SK-N-SH (cell line): ENCODE results near the gene RHBDL1. TPM values are rescaled to one million over a fixed set of nuclear protein-coding genes. Genes with fewer than 3 reads are reported as not detected.
"Not testable (repeated sequence)": the region's sequence is repeated elsewhere in the genome, so short reads cannot be mapped to it uniquely, and the experiment has no call there.

Experiments
- CTCF ChIA-PET: fragments of 300-600, 350-600 bp; formaldehyde crosslinking; extraction: SDS; loops from one replicate; lab custom pipeline; 2021; lab: Yijun Ruan, JAX
- POLR2A ChIA-PET: fragments of 350-600 bp; sonication (Branson Sonifier 250); formaldehyde crosslinking; extraction: SDS; loops from one replicate; lab custom pipeline; 2020; ENCODE audit warnings: antibody characterized with exemption, inconsistent platforms; lab: Yijun Ruan, JAX
- DNase-seq: peaks from one replicate; pipeline ENCODE4 v3.0.0; 2012
- H2AFZ ChIP-seq: fragments of 200-600 bp; sonication (generic); 2 replicates; pipeline ENCODE4 v1.8.1; 2016; ENCODE audit warnings: antibody characterized with exemption, mild to moderate bottlenecking, low read depth
- H3F3A ChIP-seq: fragments of 200-600 bp; sonication (generic); replicated peaks from 2 replicates; pipeline ENCODE3; 2016; ENCODE audit warnings: antibody characterized with exemption, mild to moderate bottlenecking; ENCODE audit not compliant: insufficient read depth
- H3K27ac ChIP-seq, 2 experiments: fragments of 200-500 bp in 1 of 2; fragments of 200-600 bp in 1 of 2; sonication (Bioruptor generic) in 1 of 2; sonication (generic), shearing (Covaris generic) in 1 of 2; 2 replicates each; pipeline versions ENCODE4 v1.5.1 to v1.6.1; 2014 to 2016; ENCODE audit warnings: low read depth in 2 of 2, inconsistent platforms in 1 of 2, low read length in 1 of 2, mild to moderate bottlenecking in 1 of 2, mixed read lengths in 1 of 2
- H3K27me3 ChIP-seq: fragments of 200-600 bp; sonication (generic), shearing (Covaris generic); 2 replicates; pipeline ENCODE4 v1.6.1; 2016; ENCODE audit warnings: mixed run types; ENCODE audit not compliant: insufficient read depth
- H3K36me3 ChIP-seq, 2 experiments: fragments of 200-500 bp in 1 of 2; fragments of 200-600 bp in 1 of 2; sonication (Bioruptor generic) in 1 of 2; sonication (generic) in 1 of 2; replicated peaks in 1 of 2; 2 replicates each; pipeline versions ENCODE3 to v1.5.1; 2014 to 2016; ENCODE audit warnings: low read length in 1 of 2, mild to moderate bottlenecking in 1 of 2; ENCODE audit not compliant: insufficient read depth in 2 of 2, control insufficient read depth in 1 of 2
- H3K4me1 ChIP-seq, 2 experiments: fragments of 200-500 bp in 1 of 2; fragments of 200-600 bp in 1 of 2; sonication (Bioruptor generic) in 1 of 2; sonication (generic), shearing (Covaris generic) in 1 of 2; 2 replicates each; pipeline versions ENCODE4 v1.5.1 to v1.6.1; 2014 to 2016; ENCODE audit warnings: low read depth in 1 of 2, low read length in 1 of 2, mixed run types in 1 of 2; ENCODE audit not compliant: insufficient read depth in 2 of 2, control insufficient read depth in 1 of 2
- H3K4me2 ChIP-seq: fragments of 200-600 bp; sonication (generic), shearing (Covaris generic); 2 replicates; pipeline ENCODE4 v1.6.1; 2017; ENCODE audit warnings: mixed run types
- H3K4me3 ChIP-seq, 2 experiments: fragments of 200-500 bp in 1 of 2; fragments of 200-600 bp in 1 of 2; sonication (Bioruptor generic) in 1 of 2; sonication (generic), shearing (Covaris generic) in 1 of 2; 2 replicates each; pipeline versions ENCODE4 v1.5.1 to v1.8.1; 2014 to 2016; ENCODE audit warnings: low read depth in 2 of 2, inconsistent platforms in 1 of 2, low read length in 1 of 2, mild to moderate bottlenecking in 1 of 2, mixed read lengths in 1 of 2, moderate library complexity in 1 of 2
- H3K79me2 ChIP-seq: fragments of 200-600 bp; sonication (generic); 2 replicates; pipeline ENCODE4 v1.8.1; 2017; ENCODE audit warnings: mild to moderate bottlenecking; ENCODE audit not compliant: insufficient read depth
- H3K9ac ChIP-seq: fragments of 200-600 bp; sonication (generic); 2 replicates; pipeline ENCODE4 v1.6.1; 2017; ENCODE audit warnings: mixed run types
- H3K9me2 ChIP-seq: fragments of 200-600 bp; sonication (generic); 2 replicates; pipeline ENCODE4 v1.6.1; 2017; ENCODE audit warnings: mixed run types
- H3K9me3 ChIP-seq: fragments of 200-600 bp; sonication (generic); 2 replicates; pipeline ENCODE4 v1.6.1; 2017; ENCODE audit warnings: mixed run types, mild to moderate bottlenecking, moderate library complexity
- H4K20me1 ChIP-seq: fragments of 200-600 bp; sonication (generic); 2 replicates; pipeline ENCODE4 v1.6.1; 2017; ENCODE audit warnings: mild to moderate bottlenecking, mixed run types; ENCODE audit not compliant: insufficient read depth
- EP300 ChIP-seq, 2 experiments: IDR thresholded peaks; 2 replicates each; pipeline versions ENCODE4 v1.4.0 to v1.6.1; 2012; ENCODE audit warnings: borderline replicate concordance in 1 of 2, low read depth in 1 of 2, low read length in 1 of 2
- EZH2phosphoT487 ChIP-seq: fragments of 200-600 bp; sonication (generic); IDR thresholded peaks from 2 replicates; pipeline ENCODE4 v1.6.1; 2017; ENCODE audit warnings: low read depth, mixed run types, mild to moderate bottlenecking, antibody characterized with exemption, moderate library complexity, borderline replicate concordance
- FOSL2 ChIP-seq: IDR thresholded peaks from 2 replicates; pipeline ENCODE4 v1.4.0; 2012; ENCODE audit warnings: low read depth, mild to moderate bottlenecking, moderate library complexity, borderline replicate concordance
- FOXJ3 ChIP-seq: sonication (generic); formaldehyde crosslinking; IDR thresholded peaks from 2 replicates; pipeline ENCODE4 v1.5.1; 2020; ENCODE audit warnings: mild to moderate bottlenecking, missing genetic modification reagents
- GABPA ChIP-seq: IDR thresholded peaks from 2 replicates; pipeline ENCODE4 v1.4.0; 2012; ENCODE audit warnings: low read depth, mild to moderate bottlenecking
- GATA2 ChIP-seq: sonication (generic); formaldehyde crosslinking; IDR thresholded peaks from 2 replicates; pipeline ENCODE4 v1.5.0; 2020; ENCODE audit warnings: mild to moderate bottlenecking, missing genetic modification reagents
- MXI1 ChIP-seq: IDR thresholded peaks from 2 replicates; pipeline ENCODE4 v1.6.1; 2012; ENCODE audit warnings: mild to moderate bottlenecking, low read depth, low read length, improper control_type of control experiment
- PBX3 ChIP-seq: IDR thresholded peaks from 2 replicates; pipeline ENCODE4; 2012
- RAD21 ChIP-seq: IDR thresholded peaks from 2 replicates; pipeline ENCODE4 v1.6.1; 2012; ENCODE audit warnings: mild to moderate bottlenecking, low read length
- RCOR1 ChIP-seq: fragments of 150-350 bp; IDR thresholded peaks from 2 replicates; pipeline ENCODE4 v1.6.1; 2017; ENCODE audit warnings: antibody characterized with exemption, low read length
- RFX5 ChIP-seq: IDR thresholded peaks from 2 replicates; pipeline ENCODE4 v1.6.1; 2012; ENCODE audit warnings: mild to moderate bottlenecking, improper control_type of control experiment, low read length
- RXRA ChIP-seq: IDR thresholded peaks from 2 replicates; pipeline ENCODE4 v1.4.0; 2012; ENCODE audit warnings: low read depth, mild to moderate bottlenecking, borderline replicate concordance
- SIN3A ChIP-seq: IDR thresholded peaks from 2 replicates; pipeline ENCODE4 v1.6.1; 2012; ENCODE audit warnings: low read depth, mild to moderate bottlenecking, low read length, moderate library complexity, borderline replicate concordance
- SMC3 ChIP-seq: IDR thresholded peaks from 2 replicates; pipeline ENCODE4 v1.6.1; 2012; ENCODE audit warnings: low read depth, low read length, improper control_type of control experiment
- TEAD4 ChIP-seq: IDR thresholded peaks from 2 replicates; pipeline ENCODE4 v1.4.0; 2012; ENCODE audit warnings: mild to moderate bottlenecking, borderline replicate concordance; ENCODE audit not compliant: insufficient read depth
- ZBTB33 ChIP-seq: IDR thresholded peaks from 2 replicates; pipeline ENCODE4 v1.4.0; 2012; ENCODE audit warnings: low read depth, borderline replicate concordance
- WGBS: methylation state at CpG from one replicate; pipeline ENCODE4 v1.1.6; 2017; ENCODE audit warnings: low lambda C conversion rate; 5-methylcytosine and 5-hydroxymethylcytosine counted together
- polyA plus RNA-seq, 3 experiments: library from polyadenylated mRNA; depleted of rRNA; stranded (reverse); fragments of >200 nt; gene quantifications; 2 replicates each; pipeline ENCODE4 v1.2.3, GENCODE V29; 2012
- TF ChIP-seq, protein P1 (sequence below): IDR thresholded peaks from 2 replicates; pipeline ENCODE4 v1.6.1; 2012; ENCODE audit warnings: mild to moderate bottlenecking, low read depth, low read length, moderate library complexity
- TF ChIP-seq, protein P2 (sequence below): fragments of 200-600 bp; sonication (generic); IDR thresholded peaks from 2 replicates; pipeline ENCODE4 v1.6.1; 2017; ENCODE audit warnings: antibody characterized with exemption, mild to moderate bottlenecking, moderate library complexity

RHBDL1 gene
- polyA plus RNA-seq, 1 of the 3 experiments (the other 2 are of a cell fraction): 4.1 TPM

DNA sequence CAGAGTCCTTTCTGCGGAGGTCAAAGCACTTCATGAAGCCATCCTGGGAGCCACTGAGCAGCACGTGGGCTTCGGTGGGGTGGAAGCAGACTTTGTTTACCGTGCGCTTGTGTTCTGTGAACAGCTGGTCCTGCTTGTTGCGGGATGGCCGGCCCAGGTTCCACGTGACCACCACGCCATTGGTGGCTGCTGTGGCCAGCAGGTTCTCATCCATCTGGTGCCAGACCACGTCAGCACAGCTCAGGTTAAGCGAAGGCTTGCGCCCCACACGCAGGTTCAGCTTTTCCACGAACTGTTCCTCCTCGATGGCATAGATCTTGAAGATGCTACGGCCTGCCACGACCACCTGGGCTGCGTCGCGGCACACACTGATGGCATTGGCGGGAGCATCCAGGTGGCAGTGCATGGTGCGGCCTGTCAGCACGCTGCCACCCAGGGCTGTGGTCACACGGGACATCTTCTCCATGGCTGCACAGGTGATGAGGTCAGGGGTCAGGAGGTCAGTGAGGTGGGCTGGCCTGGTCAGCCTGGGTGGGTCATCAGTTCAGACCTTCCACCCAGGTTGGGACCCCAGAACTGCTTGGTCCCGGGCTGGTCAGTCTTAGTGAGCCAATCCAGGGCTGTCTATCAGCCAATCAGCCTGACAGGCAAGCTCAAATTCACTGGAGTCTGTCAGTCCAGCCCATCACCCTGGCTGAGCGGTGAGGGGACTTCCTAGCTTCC lies 13.9 kb downstream of the RHBDL1 start:
- H3K4me3 ChIP-seq: peak overlapping the region; percentile 93 to 98
- H3K9ac ChIP-seq: peak overlapping the region; percentile 82
- H3K4me2 ChIP-seq: peak overlapping the region; percentile 100
- peaks cover 0 to 16% of the 10 kb centered on the region in 2 experiments for H3K36me3 ChIP-seq
- no peak overlapping the region for H2AFZ ChIP-seq
- CTCF ChIA-PET: interaction anchor here (0.6 to 5.9 kb wide), 14 partner anchors 8 to 529 kb away, joined by 3 to 38 read pairs (median 4); partner anchors contain the start of genes CCDC78, HAGHL, METRN and METTL26
- peaks cover 11% of the 10 kb centered on the region; the same call in 1 of the 2 replicates for H3K79me2 ChIP-seq
- DNase-seq: no peak
- H3K27me3 ChIP-seq: no peaks in the 10 kb centered on the region
- 69% methylated on average over 9 of the region's 26 CpGs for WGBS
- H4K20me1 ChIP-seq: no peaks in the 10 kb centered on the region
- peaks cover 9 to 30% of the 10 kb centered on the region in 2 experiments; a peak in 2 of 4 replicates for H3K4me1 ChIP-seq
- no peaks in the 10 kb centered on the region for H3K9me2 ChIP-seq
- TF ChIP-seq RAD21 (no peak), GATA2 (CRISPR knock-in tag) (no peak), ZBTB33 (no peak), RXRA (no peak), EP300 (IDR thresholded peaks at IDR 0.05; ENCODE audit: borderline replicate concordance in 1 of 2, low read depth in 1 of 2, low read length in 1 of 2) (no peak), GABPA (no peak), RFX5 (no peak), EZH2phosphoT487 (no peak), SMC3 (no peak), MXI1 (no peak), PBX3 (no peak), SIN3A (no peak), RCOR1 (no peak), FOSL2 (no peak), TEAD4 (no peak), FOXJ3 (CRISPR knock-in tag) (no peak)
- TF ChIP-seq, protein P1, sequence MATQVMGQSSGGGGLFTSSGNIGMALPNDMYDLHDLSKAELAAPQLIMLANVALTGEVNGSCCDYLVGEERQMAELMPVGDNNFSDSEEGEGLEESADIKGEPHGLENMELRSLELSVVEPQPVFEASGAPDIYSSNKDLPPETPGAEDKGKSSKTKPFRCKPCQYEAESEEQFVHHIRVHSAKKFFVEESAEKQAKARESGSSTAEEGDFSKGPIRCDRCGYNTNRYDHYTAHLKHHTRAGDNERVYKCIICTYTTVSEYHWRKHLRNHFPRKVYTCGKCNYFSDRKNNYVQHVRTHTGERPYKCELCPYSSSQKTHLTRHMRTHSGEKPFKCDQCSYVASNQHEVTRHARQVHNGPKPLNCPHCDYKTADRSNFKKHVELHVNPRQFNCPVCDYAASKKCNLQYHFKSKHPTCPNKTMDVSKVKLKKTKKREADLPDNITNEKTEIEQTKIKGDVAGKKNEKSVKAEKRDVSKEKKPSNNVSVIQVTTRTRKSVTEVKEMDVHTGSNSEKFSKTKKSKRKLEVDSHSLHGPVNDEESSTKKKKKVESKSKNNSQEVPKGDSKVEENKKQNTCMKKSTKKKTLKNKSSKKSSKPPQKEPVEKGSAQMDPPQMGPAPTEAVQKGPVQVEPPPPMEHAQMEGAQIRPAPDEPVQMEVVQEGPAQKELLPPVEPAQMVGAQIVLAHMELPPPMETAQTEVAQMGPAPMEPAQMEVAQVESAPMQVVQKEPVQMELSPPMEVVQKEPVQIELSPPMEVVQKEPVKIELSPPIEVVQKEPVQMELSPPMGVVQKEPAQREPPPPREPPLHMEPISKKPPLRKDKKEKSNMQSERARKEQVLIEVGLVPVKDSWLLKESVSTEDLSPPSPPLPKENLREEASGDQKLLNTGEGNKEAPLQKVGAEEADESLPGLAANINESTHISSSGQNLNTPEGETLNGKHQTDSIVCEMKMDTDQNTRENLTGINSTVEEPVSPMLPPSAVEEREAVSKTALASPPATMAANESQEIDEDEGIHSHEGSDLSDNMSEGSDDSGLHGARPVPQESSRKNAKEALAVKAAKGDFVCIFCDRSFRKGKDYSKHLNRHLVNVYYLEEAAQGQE: no peak
- TF ChIP-seq, protein P2, sequence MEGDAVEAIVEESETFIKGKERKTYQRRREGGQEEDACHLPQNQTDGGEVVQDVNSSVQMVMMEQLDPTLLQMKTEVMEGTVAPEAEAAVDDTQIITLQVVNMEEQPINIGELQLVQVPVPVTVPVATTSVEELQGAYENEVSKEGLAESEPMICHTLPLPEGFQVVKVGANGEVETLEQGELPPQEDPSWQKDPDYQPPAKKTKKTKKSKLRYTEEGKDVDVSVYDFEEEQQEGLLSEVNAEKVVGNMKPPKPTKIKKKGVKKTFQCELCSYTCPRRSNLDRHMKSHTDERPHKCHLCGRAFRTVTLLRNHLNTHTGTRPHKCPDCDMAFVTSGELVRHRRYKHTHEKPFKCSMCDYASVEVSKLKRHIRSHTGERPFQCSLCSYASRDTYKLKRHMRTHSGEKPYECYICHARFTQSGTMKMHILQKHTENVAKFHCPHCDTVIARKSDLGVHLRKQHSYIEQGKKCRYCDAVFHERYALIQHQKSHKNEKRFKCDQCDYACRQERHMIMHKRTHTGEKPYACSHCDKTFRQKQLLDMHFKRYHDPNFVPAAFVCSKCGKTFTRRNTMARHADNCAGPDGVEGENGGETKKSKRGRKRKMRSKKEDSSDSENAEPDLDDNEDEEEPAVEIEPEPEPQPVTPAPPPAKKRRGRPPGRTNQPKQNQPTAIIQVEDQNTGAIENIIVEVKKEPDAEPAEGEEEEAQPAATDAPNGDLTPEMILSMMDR: no peak
- no peaks in the 10 kb centered on the region for H3K9me3 ChIP-seq
- peak overlapping the region; percentile 62 to 82; a peak in 2 of 4 replicates for H3K27ac ChIP-seq
- POLR2A ChIA-PET: interaction anchor here (1.5 to 1.7 kb wide), 2 partner anchors 8 to 10 kb away, joined by 10 to 12 read pairs; partner anchors contain the start of gene STUB1
- peaks cover 20% of the 10 kb centered on the region for H3F3A ChIP-seq

- H2AFZ ChIP-seq, H3K27me3 ChIP-seq, H3K9ac ChIP-seq, H3K4me3 ChIP-seq, POLR2A ChIA-PET, H3K4me2 ChIP-seq, H3K9me2 ChIP-seq, DNase-seq, H3K9me3 ChIP-seq, H3K27ac ChIP-seq, H3K79me2 ChIP-seq, H4K20me1 ChIP-seq, CTCF ChIA-PET: not testable (repeated sequence)
- H3K36me3 ChIP-seq: peaks cover 0 to 13% of the 10 kb centered on the region in 2 experiments
- peaks cover 20% of the 10 kb centered on the region for H3F3A ChIP-seq
- H3K4me1 ChIP-seq: peaks cover 9 to 13% of the 10 kb centered on the region in 2 experiments; a peak in 2 of 4 replicates
- 83% methylated on average over 16 of the region's 16 CpGs for WGBS
These were observed 15.8 kb downstream of the RHBDL1 start for GRCh38 chr16:691242-691641.
